GM19351 (cell line): ENCODE data around the gene RTKN.

ENCODE experiments used
- ATAC-seq: cut with Tn5 transposase; IDR thresholded peaks from one replicate; pipeline ENCODE4 v1.9.1; 2021; ENCODE audit warnings: mild to moderate bottlenecking, moderate library complexity; ENCODE audit not compliant: unreplicated experiment

The RTKN gene

GRCh38 chr2:74417763-74418162, 24.0 kb downstream of the RTKN start:
- no peak for ATAC-seq

GRCh38 chr2:74417197-74417596, 24.5 kb downstream of the RTKN start:
- ATAC-seq = no peak

DNA sequence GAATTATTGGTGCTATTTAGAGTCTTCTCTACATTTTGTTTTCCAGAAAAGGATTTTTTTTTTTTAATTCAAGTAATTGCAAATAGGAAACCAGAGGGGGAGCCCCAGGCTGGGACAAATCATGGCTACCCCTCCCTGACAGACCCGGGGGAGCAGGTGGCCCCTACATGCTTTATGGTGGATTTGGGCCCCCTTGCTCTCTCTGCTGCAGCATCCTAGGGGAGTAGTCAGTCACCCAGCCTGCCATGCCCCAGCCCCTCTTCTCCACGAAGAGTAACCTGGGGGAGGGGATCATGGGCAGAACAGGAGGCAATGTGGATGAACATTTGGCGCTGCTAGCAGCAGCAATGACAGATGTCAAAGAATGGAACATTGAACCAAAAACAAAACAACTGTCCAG, 25.0 kb downstream of the RTKN start:
- no peak for ATAC-seq

- ATAC-seq = no peak
Measured at GRCh38 chr2:74415762-74416395, 25.9 kb downstream of the RTKN start.

- no peak for ATAC-seq
Measured at GRCh38 chr2:74414881-74415761, 26.6 kb downstream of the RTKN start.

GRCh38 chr2:74414441-74414840, 27.3 kb downstream of the RTKN start:
- no peak for ATAC-seq

DNA sequence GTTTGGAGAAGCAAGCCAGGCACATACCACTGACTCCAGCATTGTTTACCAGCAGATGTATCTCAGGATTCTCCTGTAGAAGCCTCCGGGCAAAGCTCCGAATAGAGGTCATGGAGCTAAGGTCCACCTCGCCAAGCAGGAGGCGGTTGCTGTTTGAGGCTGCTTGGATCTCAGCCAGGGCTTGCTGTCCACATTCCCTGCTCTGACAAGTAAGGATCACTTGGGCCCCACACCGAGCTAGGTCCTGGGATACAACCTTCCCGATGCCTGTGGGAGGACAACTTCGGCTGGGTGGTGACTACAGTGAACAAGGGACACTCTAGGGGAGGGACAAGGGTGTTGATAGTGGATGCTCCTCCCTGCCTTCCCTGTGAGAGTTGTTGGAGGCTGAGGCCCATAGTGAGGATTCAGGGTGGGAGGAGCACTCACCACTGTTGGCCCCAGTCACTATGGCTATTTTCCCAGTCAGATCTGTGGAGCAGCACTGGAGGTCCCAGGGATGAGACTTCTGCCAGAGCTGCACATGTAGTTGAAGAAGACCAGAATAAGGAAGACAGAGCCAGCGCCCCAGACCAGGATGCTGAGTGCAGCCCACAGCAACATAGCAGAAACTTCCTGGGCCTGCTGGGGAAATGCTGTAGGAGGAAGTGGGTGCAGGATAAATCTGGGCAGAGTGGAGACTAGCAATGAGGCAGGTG, 28.6 kb downstream of the RTKN start:
- ATAC-seq = no peak

- ATAC-seq = no peak
Measured at GRCh38 chr2:74407682-74408081, 34.1 kb downstream of the RTKN start.

- peak; percentile 72 for ATAC-seq
Measured at GRCh38 chr2:74406035-74406434, 35.7 kb downstream of the RTKN start.

DNA sequence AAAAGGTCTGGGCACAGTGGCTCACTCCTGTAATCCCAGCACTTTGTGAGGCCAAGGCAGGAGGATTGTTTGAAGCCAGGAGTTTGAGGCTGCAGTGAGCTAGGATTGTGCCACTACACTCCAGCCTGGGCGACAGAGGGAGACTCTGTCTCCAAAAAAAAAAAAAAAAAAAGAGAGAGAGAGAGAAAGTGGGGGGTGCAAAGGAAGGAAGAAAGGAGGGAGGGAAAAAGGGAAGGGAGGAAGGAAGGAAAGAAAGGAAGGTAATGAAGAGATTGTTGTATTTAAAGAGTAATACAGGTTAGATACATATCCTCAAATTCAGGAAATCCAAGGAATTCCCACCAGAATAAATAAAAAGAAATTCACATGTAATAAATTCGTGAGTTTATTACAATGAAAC, 39.8 kb downstream of the RTKN start:
- ATAC-seq = no peak

GRCh38 chr2:74399785-74400184, 42.0 kb downstream of the RTKN start:
- ATAC-seq = peak; percentile 64

- ATAC-seq = no peak
Measured at GRCh38 chr2:74396149-74396548, 45.6 kb downstream of the RTKN start.

GRCh38 chr2:74393525-74393924, 48.2 kb downstream of the RTKN start:
- ATAC-seq = no peak

- ATAC-seq = no peak
Measured at GRCh38 chr2:74392449-74392743, 49.3 kb downstream of the RTKN start.

DNA sequence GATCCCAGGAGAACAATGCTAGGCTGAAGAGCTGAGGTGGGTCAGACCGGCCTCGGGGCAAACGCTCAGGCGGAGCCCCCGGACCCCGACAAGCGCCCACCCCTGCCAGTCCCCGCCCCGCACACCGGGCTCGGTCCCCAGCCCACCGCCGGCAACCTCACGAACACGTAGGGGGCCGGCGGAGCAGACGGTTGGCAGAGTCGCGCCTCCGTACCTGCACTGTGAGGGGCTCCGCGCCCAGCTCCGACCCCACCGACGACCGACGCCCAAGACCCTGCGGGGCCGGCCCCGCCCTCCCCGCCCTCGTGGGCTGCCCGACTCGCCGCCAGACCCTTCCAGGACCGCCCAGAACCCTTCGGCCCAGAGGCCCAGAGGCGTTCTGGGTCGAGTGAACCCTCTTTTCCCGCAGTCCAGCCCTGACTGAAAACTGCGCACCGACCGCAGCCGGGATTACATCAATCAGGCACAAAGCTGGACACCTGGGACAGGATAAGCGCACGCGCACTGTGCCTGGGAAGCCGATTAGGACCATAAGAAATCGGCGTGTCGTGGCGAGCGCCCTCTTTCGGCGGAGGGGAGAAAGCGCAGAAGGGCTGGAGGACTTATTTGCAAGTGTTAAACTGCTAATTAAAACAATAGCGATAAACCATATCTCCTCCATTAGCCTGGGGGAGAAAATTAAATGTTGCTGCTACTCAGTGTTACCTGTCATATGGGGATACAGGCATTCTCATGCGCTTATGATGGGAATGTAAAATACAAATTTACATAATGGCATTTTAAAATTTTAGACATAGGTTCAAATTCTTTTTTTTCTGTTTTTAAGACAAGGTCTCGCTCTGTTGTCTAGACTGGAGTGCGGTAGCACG, 49.9 kb downstream of the RTKN start:
- ATAC-seq = peak; percentile 71

DNA sequence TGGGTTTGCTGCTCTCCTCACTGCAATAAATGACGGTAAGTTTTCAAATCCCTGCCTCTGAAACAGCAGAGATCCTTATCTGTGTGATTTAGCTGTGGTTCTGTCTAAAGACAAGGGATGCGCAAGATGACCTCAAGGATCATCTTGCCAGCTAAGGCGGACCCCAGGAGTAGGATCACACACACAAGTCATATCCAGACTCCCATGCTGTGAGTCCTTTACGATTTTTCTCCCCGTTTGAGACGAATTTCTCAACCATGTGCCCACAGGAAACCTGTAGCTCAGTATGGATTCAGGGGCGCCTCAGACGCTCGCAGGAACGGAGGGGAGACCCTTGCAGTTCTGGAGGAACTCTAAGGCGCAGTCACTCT, 50.5 kb downstream of the RTKN start:
- ATAC-seq = peak; percentile 12

DNA sequence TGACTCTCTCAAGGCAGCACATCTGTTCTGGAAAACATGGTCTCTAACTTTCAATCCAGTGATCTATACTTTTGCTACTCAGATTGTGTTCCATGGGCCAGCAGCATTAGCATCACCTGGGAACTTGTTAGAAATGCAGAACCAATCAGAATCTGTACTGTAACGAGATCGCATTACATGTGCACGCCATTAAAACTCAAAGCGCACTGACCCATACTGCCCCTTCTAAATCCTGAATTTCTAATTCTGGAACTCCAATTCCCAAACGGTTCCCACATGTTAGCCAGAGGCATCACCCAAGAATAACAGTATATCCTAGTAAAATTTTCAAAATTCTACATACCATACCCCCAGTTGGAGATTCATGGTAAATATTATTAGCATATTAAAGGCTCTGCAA, 51.1 kb downstream of the RTKN start:
- no peak for ATAC-seq

DNA sequence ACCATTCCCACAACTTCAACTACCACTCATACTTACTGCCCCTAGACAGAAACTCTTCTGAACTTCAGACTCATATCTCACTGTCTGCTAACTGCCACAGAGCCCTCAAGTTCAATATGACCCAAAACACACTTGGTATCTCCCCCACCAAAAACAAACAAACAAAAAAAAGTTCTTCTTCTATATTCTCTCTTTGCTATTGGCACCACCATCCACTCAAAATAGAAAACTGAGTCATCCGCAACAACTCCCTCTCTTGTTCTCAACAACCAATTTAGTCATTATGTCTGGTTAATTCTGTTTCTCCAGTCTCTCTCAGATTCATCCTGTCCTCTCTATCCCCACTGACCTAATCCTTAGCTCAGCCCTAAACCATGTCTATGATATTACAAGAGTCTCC, 54.4 kb downstream of the RTKN start:
- ATAC-seq = no peak

GRCh38 chr2:74385396-74385795, 56.3 kb downstream of the RTKN start:
- no peak for ATAC-seq

DNA sequence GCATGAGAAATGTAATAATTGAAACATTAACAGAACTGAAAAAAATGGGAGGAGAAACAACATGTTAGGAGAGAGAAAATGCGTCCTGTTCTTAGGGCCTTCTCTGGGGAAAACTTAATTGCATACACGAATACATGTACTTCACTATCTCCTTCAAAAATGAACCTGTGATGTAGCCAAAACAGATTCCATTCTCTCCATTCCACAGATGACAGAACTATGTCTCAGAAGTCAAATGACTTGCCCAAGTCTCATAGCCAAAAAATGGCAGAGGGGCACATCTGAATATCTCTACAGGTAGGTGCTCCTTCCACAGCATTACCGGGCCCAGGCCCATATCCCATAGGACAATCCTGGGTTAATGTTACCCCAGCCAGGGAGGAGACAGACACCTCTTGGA, 57.7 kb downstream of the RTKN start:
- no peak for ATAC-seq

DNA sequence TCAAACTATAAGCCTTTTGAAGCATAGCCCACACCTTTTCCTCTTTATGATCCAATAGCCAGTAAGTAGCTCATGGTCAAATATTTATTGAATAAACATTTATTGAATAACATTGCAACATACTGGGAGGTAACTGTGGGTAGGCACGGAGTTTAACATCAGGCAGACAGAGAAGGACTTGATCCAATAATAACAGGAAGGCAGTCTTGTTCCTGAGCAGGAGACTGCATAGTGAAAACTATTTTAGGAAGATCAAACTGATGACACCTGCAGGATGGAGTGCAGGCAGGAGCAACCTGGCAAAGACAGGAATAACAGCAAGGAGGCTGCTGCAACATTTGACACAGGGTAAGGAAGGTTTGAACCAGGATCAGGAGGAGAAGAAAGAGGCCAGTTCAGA, 58.5 kb downstream of the RTKN start:
- ATAC-seq = no peak
